HEK293T (cell line): ENCODE measurements around the gene RIC8A.
"Not testable (repeated sequence)": the region's sequence is repeated elsewhere in the genome, so short reads cannot be mapped to it uniquely, and the experiment has no call there.

Experiments used
- CTCF ChIA-PET: fragments of 350-600 bp; formaldehyde crosslinking; extraction: SDS; loops from one replicate; lab custom pipeline; 2021; ENCODE audit warnings: antibody characterized with exemption, inconsistent platforms; lab: Yijun Ruan, JAX
- POLR2A ChIA-PET: fragments of 350-600 bp; formaldehyde crosslinking; extraction: SDS; loops from one replicate; lab custom pipeline; 2020; ENCODE audit warnings: antibody characterized with exemption, inconsistent platforms; lab: Yijun Ruan, JAX
- DNase-seq: peaks from one replicate; pipeline ENCODE4 v3.0.0; 2012; ENCODE audit warnings: mixed read lengths; ENCODE audit errors: extremely low spot score
- ARNT ChIP-seq: fragments of 450-650 bp; IDR thresholded peaks from 2 replicates; pipeline ENCODE4 v1.6.1; 2017; ENCODE audit warnings: mild to moderate bottlenecking
- BHLHE40 ChIP-seq: fragments of 450-650 bp; IDR thresholded peaks from 2 replicates; pipeline ENCODE4 v1.6.1; 2016; ENCODE audit warnings: mild to moderate bottlenecking, moderate library complexity, borderline replicate concordance
- CTBP1 ChIP-seq: fragments of 450-650 bp; IDR thresholded peaks from 2 replicates; pipeline ENCODE4 v1.6.1; 2016; ENCODE audit warnings: borderline replicate concordance
- ELF4 ChIP-seq: fragments of 450-650 bp; IDR thresholded peaks from 2 replicates; pipeline ENCODE4 v1.6.1; 2017; ENCODE audit warnings: antibody characterized with exemption
- FOXA1 ChIP-seq: fragments of 450-650 bp; IDR thresholded peaks from 2 replicates; pipeline ENCODE4 v1.6.1; 2016; ENCODE audit warnings: mild to moderate bottlenecking
- FOXK2 ChIP-seq: fragments of 450-650 bp; IDR thresholded peaks from 2 replicates; pipeline ENCODE4 v1.6.1; 2016; ENCODE audit warnings: mild to moderate bottlenecking
- FOXM1 ChIP-seq: fragments of 450-650 bp; IDR thresholded peaks from 2 replicates; pipeline ENCODE4 v1.6.1; 2017; ENCODE audit warnings: mild to moderate bottlenecking, borderline replicate concordance
- HDGF ChIP-seq: fragments of 450-650 bp; IDR thresholded peaks from 2 replicates; pipeline ENCODE4 v1.6.1; 2017; ENCODE audit warnings: antibody characterized with exemption, borderline replicate concordance
- L3MBTL2 ChIP-seq: fragments of 450-650 bp; conservative IDR thresholded peaks from 2 replicates; pipeline ENCODE4 v1.6.1; 2016; ENCODE audit warnings: mild to moderate bottlenecking
- LEF1 ChIP-seq: fragments of 450-650 bp; IDR thresholded peaks from 2 replicates; pipeline ENCODE4 v1.6.1; 2017; ENCODE audit warnings: mild to moderate bottlenecking, borderline replicate concordance
- NFRKB ChIP-seq: fragments of 450-650 bp; IDR thresholded peaks from 2 replicates; pipeline ENCODE4 v1.6.1; 2016; ENCODE audit warnings: mild to moderate bottlenecking, moderate library complexity
- SP1 ChIP-seq: fragments of 450-650 bp; IDR thresholded peaks from 2 replicates; pipeline ENCODE4 v1.6.1; 2017
- SUZ12 ChIP-seq: fragments of 450-650 bp; IDR thresholded peaks from 2 replicates; pipeline ENCODE4 v1.6.1; 2016; ENCODE audit warnings: mild to moderate bottlenecking
- TARDBP ChIP-seq: fragments of 450-650 bp; IDR thresholded peaks from 2 replicates; pipeline ENCODE4 v1.6.1; 2016
- ZNF384 ChIP-seq: fragments of 450-650 bp; IDR thresholded peaks from 2 replicates; pipeline ENCODE4 v1.6.1; 2016
- TF ChIP-seq, protein P1 (sequence below): fragments of 450-650 bp; IDR thresholded peaks from 2 replicates; pipeline ENCODE4 v1.6.1; 2016

RIC8A gene

DNA sequence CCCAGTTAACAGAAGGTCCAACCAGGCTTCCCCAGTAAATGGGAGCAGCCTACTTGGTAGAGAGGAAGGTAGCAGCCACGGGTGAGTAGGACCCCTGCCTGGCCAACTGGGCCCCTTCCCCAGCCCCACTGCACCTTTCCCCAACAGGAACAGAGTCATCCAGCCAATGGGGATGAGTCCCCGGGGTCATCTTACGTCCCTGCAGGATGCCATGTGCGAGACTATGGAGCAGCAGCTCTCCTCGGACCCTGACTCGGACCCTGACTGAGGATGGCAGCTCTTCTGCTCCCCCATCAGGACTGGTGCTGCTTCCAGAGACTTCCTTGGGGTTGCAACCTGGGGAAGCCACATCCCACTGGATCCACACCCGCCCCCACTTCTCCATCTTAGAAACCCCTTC is 6.6 kb downstream of the RIC8A start:
- TF ChIP-seq ZNF384 (no peak), BHLHE40 (no peak), FOXK2 (no peak), SUZ12 (no peak), ELF4 (no peak), LEF1 (no peak), FOXA1 (no peak), L3MBTL2 (no peak), FOXM1 (no peak), NFRKB (no peak), SP1 (no peak), ARNT (no peak), TARDBP (no peak), HDGF (no peak), CTBP1 (no peak)
- TF ChIP-seq, protein P1, sequence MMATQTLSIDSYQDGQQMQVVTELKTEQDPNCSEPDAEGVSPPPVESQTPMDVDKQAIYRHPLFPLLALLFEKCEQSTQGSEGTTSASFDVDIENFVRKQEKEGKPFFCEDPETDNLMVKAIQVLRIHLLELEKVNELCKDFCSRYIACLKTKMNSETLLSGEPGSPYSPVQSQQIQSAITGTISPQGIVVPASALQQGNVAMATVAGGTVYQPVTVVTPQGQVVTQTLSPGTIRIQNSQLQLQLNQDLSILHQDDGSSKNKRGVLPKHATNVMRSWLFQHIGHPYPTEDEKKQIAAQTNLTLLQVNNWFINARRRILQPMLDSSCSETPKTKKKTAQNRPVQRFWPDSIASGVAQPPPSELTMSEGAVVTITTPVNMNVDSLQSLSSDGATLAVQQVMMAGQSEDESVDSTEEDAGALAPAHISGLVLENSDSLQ = no peak
- CTCF ChIA-PET = no interaction called here
- DNase-seq = no peak
- POLR2A ChIA-PET = interaction anchor here (0.7 kb wide), 1 partner anchor 277 kb away, joined by 3 read pairs; no protein-coding TSS in a partner anchor

DNA sequence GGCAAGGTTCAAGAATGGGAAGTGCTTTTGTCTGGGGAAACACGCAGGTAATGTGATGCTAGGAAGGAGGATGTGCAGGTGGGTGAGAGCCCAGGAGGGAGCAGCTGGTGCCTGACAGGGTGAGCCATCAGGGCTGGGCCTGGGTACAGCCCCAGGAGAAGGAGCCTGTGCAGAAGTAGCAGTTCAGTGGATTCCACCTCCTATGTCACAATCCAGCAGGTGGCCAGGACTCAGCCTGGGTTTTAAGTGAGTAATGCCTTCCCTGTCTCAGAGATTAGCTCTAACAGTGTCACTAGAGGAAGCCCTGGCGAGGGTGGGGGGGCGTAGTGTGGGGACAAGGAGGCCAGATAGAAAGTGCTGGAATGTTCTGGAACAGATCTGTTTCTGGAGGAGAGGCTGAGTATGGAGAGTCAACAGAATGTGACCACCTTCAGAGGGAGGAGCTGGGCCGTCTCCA is 8.1 kb downstream of the RIC8A start:
- TF ChIP-seq CTBP1 = no peak
- TF ChIP-seq ARNT = no peak
- TF ChIP-seq TARDBP = no peak
- TF ChIP-seq, protein P1 = no peak
- no peak for TF ChIP-seq FOXA1
- TF ChIP-seq BHLHE40 = no peak
- no peak for TF ChIP-seq L3MBTL2
- no peak for TF ChIP-seq HDGF
- no peak for TF ChIP-seq FOXK2
- no peak for TF ChIP-seq SP1
- no peak for TF ChIP-seq LEF1
- TF ChIP-seq ZNF384 = no peak
- TF ChIP-seq SUZ12 = no peak
- no peak for TF ChIP-seq NFRKB
- no peak for TF ChIP-seq FOXM1
- TF ChIP-seq ELF4 = no peak
- no peak for DNase-seq
- POLR2A ChIA-PET = interaction anchor here (1.1 to 2.4 kb wide), 2 partner anchors 8 kb away, joined by 3 to 20 read pairs; partner anchors contain the start of genes BET1L and RIC8A
- CTCF ChIA-PET = no interaction called here

DNA sequence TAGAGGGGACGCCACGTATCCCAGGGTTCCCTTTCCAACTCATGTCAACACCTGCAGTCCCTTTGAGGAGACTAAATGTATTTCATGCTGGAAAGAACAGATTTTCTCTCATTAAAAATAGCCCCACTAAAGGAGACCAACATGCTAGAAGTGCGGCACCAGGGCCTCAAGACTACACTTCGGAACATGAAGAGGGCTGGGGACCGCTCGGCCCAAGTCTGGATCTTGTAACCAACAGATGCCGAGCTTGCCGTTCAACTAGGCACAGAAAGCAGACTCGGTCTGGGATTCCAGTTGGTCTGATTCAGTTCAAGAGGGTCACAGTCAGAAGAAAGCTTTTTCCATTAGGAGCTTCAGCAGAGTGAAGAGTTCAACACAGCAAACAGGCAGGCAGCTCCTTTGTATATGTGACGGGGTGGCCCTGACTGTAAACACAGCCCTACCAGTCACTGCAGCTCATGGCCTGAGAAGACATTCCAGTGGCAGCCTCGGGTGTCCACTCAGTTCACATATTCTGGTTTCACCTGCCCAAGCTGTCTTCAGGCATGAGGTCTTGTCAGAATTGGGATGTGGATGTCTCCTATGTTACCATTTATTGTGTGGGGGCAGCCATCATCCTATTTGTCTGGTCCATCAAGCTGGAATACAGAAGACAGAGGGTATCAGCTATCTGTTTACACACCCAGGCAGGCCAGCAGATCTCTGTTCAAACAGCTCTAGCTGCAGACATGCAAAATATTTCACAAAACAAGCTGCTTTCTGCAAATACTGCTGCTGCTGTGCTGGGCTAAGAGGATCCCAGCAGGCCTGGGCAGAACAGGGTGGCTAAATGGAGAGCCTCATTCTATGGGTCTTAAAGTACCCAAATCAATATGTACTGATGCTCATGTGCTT is 8.8 kb downstream of the RIC8A start:
- DNase-seq = no peak
- TF ChIP-seq NFRKB (no peak), ZNF384 (no peak), ELF4 (no peak), FOXM1 (no peak), LEF1 (no peak), CTBP1 (no peak), SP1 (no peak), FOXK2 (no peak), FOXA1 (no peak), L3MBTL2 (no peak), SUZ12 (no peak), HDGF (no peak)
- TF ChIP-seq, protein P1 = no peak
- ChIA-PET CTCF (no interaction called here), POLR2A (interaction anchor here (2.4 kb wide), 1 partner anchor 9 kb away, joined by 20 read pairs; the partner anchor contains the start of genes BET1L and RIC8A)

DNA sequence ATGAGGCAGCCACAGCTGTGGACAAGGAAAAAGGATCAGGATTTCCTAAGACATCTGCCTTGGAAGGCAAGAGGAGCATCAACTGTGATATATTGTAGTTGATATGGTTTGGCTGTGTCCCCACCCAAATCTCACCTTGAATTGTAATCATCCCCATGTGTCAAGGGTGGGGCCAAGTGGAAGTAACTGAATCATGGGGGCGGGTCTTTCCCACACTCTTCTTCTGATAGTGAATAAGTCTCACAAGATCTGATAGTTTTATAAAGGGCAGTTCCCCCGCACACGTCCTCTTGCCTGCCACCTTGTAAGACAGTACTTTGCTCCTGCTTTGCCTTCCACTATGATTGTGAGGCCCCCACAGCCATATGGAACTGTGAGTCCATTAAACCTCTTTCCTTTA is 10.2 kb downstream of the RIC8A start:
- DNase-seq = no peak
- no peak for TF ChIP-seq CTBP1
- no peak for TF ChIP-seq BHLHE40
- TF ChIP-seq TARDBP = no peak
- no peak for TF ChIP-seq HDGF
- ChIA-PET CTCF (no interaction called here), POLR2A (no interaction called here)

DNA sequence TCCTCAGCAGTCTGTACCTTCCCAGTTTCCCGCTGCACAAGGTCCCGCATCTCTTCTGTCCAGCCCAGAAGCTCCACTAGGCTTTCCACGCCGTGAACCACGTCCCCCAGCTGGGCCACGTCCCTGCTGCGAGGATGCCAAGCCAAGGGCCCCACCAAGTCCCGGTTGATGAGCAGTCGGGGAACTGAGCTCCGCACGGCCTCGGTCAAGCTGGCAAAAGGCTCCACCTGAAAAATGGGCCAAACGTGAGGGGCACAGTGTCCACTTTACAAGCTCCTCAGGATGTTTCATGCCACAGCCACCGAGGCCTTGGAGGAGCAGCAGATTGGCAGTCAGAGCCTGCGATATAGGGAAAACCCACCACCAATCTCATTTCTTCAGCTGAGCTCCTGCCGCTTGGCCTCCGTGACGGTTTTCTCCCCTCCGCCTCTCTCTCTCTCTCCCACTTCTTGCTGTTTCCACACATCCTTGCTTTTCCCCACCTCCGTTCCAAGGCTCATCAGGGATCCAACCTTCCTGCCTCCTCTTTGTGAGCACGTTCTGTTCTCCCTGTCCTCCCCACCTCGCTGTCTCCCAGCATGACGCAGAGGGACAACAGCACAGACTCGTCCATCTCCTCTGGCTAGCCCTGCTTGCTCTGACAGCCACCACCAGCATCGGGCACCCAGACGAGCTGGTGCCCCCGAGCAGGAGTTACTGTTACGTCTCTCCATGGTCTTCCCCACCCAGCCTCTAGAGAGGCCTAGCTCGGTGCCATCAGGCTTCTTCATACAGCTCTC is 11.5 kb downstream of the RIC8A start:
- no peak for DNase-seq
- ChIA-PET POLR2A (interaction anchor here (0.6 kb wide), 1 partner anchor 12 kb away, joined by 4 read pairs; the partner anchor contains the start of genes BET1L and RIC8A), CTCF (no interaction called here)
- TF ChIP-seq NFRKB = no peak

DNA sequence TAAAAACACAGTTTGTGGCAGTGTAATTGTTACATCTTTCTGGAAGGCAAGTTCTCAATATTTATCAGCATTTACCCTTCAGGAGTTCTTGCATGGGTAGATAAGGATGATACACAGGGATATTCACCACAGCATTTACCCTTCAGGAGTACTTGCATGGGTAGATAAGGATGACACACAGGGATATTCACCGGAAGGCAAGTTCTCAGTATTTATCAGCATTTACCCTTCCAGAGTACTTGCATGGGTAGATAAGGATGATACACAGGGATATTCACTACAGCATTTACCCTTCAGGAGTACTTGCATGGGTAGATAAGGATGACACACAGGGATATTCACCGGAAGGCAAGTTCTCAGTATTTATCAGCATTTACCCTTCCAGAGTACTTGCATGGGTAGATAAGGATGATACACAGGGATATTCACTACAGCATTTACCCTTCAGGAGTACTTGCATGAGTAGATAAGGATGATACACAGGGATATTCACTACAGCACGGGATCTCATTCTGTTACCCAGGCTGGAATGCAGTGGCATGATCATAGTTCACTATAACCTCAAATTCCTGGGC is 13.2 kb downstream of the RIC8A start:
- CTCF ChIA-PET = interaction anchor here (0.7 kb wide), 1 partner anchor 472 kb away, joined by 3 read pairs; no protein-coding TSS in a partner anchor
- not testable (repeated sequence) for DNase-seq
- POLR2A ChIA-PET = interaction anchor here (2.9 kb wide), 1 partner anchor 14 kb away, joined by 13 read pairs; the partner anchor contains the start of genes BET1L and RIC8A
